HG02943 (cell line): Measurements from ENCODE around the gene NANOS3.

ENCODE experiments used
- ATAC-seq: cut with Tn5 transposase; IDR thresholded peaks from one replicate; pipeline ENCODE4 v1.9.1; 2021; ENCODE audit warnings: mild to moderate bottlenecking, low read depth, moderate library complexity; ENCODE audit not compliant: unreplicated experiment

The NANOS3 gene

GRCh38 chr19:13876834-13877233 is at the start of gene NANOS3:
Gene NANOS3, plus strand, starts transcription at chr19:13877134. Its CDS starts 115 bp downstream, at chr19:13877249.
- ATAC-seq: no peak

- no peak for ATAC-seq
Observed at GRCh38 chr19:13827656-13828055, 49.3 kb upstream of the NANOS3 start.

DNA sequence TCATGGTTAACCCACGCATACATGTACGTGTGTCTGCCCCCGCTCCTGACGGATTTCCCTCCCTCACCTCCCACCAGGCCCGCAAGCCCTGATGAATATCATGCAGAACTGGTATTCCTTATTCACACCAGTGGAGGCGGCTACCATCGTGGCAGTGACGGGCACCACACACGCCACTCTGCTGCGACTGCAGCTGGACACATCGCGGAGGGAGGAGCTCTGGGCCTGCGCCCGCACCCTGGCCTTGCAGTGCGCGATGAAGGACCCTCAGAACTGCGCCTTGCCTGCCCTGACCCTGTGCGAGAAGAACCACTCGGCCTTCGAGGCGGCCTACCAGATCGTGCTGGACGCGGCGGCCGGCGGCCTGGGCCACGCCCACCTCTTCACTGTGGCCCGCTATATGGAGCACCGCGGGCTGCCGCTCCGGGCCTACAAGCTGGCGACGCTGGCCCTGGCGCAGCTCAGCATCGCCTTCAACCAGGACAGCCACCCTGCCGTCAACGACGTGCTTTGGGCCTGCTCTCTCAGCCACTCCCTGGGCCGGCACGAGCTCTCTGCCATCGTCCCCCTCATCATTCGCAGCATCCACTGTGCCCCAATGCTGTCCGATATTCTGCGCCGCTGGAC is 46.7 kb upstream of the NANOS3 start:
- ATAC-seq: no peak

GRCh38 chr19:13830741-13831536 is 46.0 kb upstream of the NANOS3 start:
- ATAC-seq: no peak

DNA sequence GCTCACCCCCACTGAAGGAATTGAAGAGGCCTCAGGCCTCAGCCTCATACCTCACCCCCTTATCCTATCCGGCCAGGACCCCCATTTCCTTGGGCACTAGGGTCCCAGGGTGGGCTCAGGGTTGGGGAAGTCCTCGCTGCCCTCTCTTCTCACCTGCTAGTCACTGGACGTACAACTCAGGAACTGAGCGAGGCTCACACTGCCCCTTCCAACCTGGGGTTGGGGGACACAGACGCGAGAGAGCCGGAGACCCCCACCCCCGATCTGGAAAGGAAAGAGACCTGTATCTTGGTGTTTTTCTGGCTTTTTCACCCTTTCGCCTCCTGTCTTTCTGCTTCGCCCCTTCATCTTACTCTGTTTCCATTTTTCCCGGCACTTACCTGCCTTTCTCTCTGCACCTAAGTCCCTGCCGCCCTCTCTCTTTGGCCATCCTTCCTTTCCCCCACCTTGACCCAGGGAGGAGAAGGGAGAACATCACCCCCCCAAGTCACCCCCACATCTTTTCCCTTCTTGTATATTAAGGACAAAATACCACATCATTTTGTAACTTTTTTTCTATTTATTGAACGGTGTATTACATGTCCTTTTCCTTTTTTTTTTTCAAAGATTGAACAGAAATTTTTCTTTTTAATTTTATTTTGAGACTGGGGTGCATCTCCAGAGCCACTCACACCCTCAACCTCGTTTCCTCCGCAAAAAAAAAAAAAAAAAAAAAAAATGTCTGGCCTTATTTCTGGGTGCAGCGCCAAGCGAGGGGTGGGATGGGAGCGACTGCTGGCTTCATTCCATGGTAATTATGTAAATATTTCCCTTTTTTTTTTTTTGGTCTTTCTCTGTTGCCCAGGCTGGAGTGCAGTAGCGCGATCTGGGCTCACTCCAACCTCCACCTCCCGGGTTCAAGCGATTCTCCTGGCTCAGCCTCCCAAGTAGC is 45.1 kb upstream of the NANOS3 start:
- no peak for ATAC-seq

GRCh38 chr19:13833330-13834243 is 43.3 kb upstream of the NANOS3 start:
- peak; percentile 55 for ATAC-seq

DNA sequence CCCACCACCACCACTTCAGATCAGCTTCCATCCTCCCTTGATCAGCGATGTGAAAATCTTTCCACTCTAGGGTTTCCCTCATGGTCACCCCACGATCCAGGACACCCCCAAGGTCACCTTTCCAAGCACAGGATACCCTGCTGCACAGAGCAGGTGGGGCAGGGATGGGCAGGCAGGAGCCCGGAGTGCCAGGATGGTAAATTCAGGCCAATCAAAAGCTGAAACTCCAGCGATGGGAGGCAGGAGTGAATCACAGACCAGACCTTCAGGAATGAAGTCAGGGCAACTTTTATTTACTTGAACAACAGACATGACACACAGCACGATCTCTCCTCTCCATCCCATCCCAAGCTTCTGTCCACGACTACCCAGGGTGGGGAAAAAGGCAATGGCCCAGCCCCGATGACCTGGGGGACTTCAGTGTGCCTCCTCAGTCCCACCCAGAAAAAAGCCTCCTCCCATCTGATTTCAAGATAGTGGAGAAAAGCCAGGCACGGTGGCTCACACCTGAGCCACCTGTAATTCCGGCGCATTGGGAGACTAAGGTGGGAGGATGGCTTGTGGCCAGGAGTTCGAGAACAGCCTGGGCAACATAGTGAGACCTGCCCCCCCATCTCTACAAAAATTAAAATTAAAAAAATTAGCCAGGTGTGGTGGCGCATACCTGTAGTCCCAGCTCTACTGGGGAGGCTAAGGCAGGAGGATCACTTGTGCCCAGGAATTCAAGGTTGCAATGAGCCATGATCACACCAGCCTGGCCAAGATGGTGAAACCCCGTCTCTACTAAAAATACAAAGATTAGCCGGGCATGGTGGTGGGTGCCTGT is 42.5 kb upstream of the NANOS3 start:
- ATAC-seq: no peak

DNA sequence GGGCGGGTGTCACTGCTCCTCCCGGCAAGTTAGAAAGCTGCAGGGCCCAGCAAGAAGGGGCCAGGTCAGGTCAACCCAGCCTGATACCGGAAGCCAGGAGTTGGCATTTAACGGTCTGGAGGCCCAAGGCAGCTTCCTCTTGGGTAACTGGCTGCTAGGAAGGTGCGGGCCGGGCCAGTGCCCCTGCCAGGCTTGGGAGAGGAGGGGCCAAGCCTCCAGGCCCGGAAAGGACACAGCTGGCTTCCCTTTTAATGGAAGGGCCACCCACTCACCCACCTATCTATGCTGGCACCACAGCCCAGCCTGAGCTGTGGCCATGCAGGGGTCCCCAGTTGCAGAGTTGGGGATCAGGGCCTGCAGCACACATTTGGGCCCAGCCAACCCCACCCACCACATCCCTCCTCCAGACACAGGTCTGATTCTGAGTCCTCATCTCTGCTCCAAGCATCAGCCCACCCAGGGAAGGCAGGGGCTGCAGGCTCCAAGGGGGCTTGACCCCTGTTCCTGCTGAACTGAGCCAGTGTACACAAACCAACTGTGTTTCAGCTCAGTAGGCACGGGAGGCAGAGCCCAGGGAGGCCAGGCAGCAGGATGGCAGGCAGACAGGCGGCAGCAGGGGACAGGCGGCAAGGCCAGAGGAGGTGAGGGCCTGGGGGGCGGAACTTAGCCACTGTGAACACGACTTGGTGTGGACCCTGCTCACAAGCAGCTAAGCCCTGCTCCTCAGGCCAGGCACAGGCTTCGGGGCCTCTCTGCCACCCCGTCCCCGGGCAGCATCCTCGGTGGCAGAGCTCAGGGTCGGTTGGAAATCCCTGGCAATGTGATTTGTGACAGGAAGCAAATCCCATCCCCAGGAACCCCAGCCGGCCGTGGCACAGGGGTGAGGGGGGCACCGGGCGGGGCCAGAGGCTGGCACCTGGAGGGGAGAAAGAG is 40.9 kb upstream of the NANOS3 start:
- ATAC-seq: no peak

- no peak for ATAC-seq
Observed at GRCh38 chr19:13838435-13839129, 38.4 kb upstream of the NANOS3 start.

- no peak for ATAC-seq
Observed at GRCh38 chr19:13839130-13839937, 37.6 kb upstream of the NANOS3 start.

GRCh38 chr19:13839938-13840304 is 37.0 kb upstream of the NANOS3 start:
- no peak for ATAC-seq

- no peak for ATAC-seq
Observed at GRCh38 chr19:13840305-13841085, 36.4 kb upstream of the NANOS3 start.

DNA sequence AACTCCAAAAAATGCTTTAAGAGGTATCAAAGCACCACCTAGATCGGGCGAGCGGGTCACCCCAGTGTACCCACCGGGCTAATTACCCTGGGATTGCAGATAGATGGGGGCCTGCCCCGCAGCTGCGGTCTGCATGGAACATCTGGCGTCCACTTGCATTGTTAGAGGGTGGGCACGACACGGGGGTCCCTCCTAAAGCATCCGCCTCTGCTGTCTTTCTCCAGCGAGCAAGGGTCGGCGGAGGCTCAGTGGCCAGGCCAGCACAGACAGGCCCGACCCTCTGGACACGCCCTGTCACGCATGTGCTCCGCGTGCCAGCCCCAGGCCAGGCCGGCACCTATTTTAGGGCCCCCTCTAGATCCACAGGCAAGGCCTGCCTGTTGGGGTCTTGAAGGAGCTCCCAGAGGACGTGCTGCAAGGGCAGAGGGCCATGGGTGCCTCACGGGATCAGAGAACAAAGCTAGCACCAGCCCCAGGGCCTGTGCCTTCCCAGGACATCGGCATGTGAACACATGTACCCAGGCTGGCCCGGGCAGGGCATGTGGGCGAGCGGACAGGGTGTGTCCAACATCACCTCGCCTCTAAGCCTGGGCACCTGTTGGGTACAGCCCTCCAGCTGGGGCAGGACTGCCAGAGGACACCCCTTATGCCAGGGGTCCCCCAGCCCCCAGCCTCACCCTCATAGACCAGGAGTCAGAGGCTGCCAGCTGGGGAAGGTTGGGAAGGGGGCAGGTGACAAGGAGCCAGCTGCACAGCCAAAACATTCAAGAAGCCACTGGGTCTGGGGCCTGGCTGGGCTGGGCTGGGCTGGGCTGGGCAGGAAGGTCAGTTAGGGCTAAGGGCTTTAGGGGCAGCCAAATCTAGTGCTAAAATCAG is 35.6 kb upstream of the NANOS3 start:
- ATAC-seq: no peak

DNA sequence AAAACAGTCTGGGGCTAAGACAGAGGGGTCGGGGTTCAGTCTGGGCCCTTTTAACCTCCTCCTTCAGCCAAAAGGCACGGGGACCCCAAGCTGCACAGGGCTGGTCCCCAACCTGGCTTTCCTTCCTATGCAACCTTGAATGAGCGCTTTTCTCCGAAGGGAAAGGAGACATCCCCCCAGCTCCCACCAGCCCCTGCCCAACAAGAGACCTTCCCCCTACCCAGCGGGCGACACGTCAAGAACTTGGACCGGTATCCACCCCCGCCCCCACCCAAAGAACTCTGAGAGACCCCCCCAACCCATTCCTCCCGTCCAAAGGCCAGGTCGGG is 35.0 kb upstream of the NANOS3 start:
- ATAC-seq: no peak
